Activated gamma-delta T cell treated with anti-CD3 and anti-CD28 coated beads, Interleukin-2, amount 50 U/mL, for 16 hours (primary cell): ENCODE results near the gene ARHGAP12.

ENCODE experiments used
- DNase-seq: peaks from one replicate; pipeline ENCODE4 v3.0.0-alpha.2; 2020; ENCODE audit warnings: low read depth

Gene ARHGAP12

GRCh38 chr10:31947144-31947926, 18.7 kb upstream of the ARHGAP12 start:
- DNase-seq = no peak

- DNase-seq = no peak
Observed at GRCh38 chr10:31945392-31945791, 16.8 kb upstream of the ARHGAP12 start.

GRCh38 chr10:31944071-31944433, 15.4 kb upstream of the ARHGAP12 start:
- no peak for DNase-seq

GRCh38 chr10:31942892-31943291, 14.3 kb upstream of the ARHGAP12 start:
- no peak for DNase-seq

GRCh38 chr10:31942435-31942834, 13.8 kb upstream of the ARHGAP12 start:
- DNase-seq = no peak

- DNase-seq = no peak
Observed at GRCh38 chr10:31940839-31941653, 12.4 kb upstream of the ARHGAP12 start.

GRCh38 chr10:31939797-31940708, 11.4 kb upstream of the ARHGAP12 start:
- no peak for DNase-seq

- DNase-seq = no peak
Observed at GRCh38 chr10:31937371-31937770, 8.7 kb upstream of the ARHGAP12 start.

- DNase-seq = no peak
Observed at GRCh38 chr10:31936933-31937332, 8.3 kb upstream of the ARHGAP12 start.

- no peak for DNase-seq
Observed at GRCh38 chr10:31936086-31936485, 7.5 kb upstream of the ARHGAP12 start.

GRCh38 chr10:31935678-31936077, 7.0 kb upstream of the ARHGAP12 start:
- no peak for DNase-seq

GRCh38 chr10:31932838-31933237, 4.2 kb upstream of the ARHGAP12 start:
- no peak for DNase-seq

- DNase-seq = no peak
Observed at GRCh38 chr10:31930856-31931255, 2.2 kb upstream of the ARHGAP12 start.

- no peak for DNase-seq
Observed at GRCh38 chr10:31930023-31930751, 1.6 kb upstream of the ARHGAP12 start.

GRCh38 chr10:31929261-31930022, 811 bp upstream of the ARHGAP12 start:
- no peak for DNase-seq

- DNase-seq = peak; percentile 13
Observed at GRCh38 chr10:31927884-31928548, 615 bp downstream of the ARHGAP12 start.

GRCh38 chr10:31927565-31927883, 1.1 kb downstream of the ARHGAP12 start:
- DNase-seq = no peak

GRCh38 chr10:31926765-31927564, 1.7 kb downstream of the ARHGAP12 start:
- no peak for DNase-seq

- no peak for DNase-seq
Observed at GRCh38 chr10:31926160-31926559, 2.5 kb downstream of the ARHGAP12 start.

GRCh38 chr10:31924833-31925232, 3.8 kb downstream of the ARHGAP12 start:
- no peak for DNase-seq
